Uterus (tissue), 4 donors: ENCODE measurements around the gene NTRK3. TPM values are rescaled to one million over a fixed set of nuclear protein-coding genes. Genes with fewer than 3 reads are reported as not detected.

Experiments used
- DNase-seq, 2 donors: peaks; one replicate each; pipeline ENCODE4 v3.0.0-alpha.2; 2019 to 2020
- H3K27ac ChIP-seq, 2 donors: fragments of 200-600 bp; sonication (generic); 1 replicate in 1 of 2; 2 replicates in 1 of 2; pipeline ENCODE4 v1.5.1; 2016 to 2018
- H3K27me3 ChIP-seq, 2 donors: fragments of 200-600 bp; sonication (generic); one replicate each; pipeline ENCODE4 v1.5.1; 2018 to 2019; ENCODE audit warnings: control low read depth in 1 of 2
- H3K36me3 ChIP-seq, 2 donors: fragments of 200-600 bp; sonication (generic); one replicate each; pipeline ENCODE4 v1.5.1; 2019; ENCODE audit warnings: control low read depth in 1 of 2
- H3K4me1 ChIP-seq, 2 donors: fragments of 200-600 bp; sonication (generic); one replicate each; pipeline ENCODE4 v1.5.1; 2018 to 2019; ENCODE audit warnings: control low read depth in 1 of 2
- H3K4me3 ChIP-seq, 2 donors: fragments of 200-600 bp; sonication (generic); 1 replicate in 1 of 2; 2 replicates in 1 of 2; pipeline ENCODE4 v1.5.1; 2018 to 2019; ENCODE audit warnings: mild to moderate bottlenecking in 1 of 2
- H3K9me3 ChIP-seq, 2 donors: fragments of 200-600 bp; sonication (generic); one replicate each; pipeline ENCODE4 v1.5.1; 2019; ENCODE audit warnings: control low read depth in 1 of 2
- POLR2A ChIP-seq, 2 donors: fragments of 450-650 bp; IDR thresholded peaks; one replicate each; pipeline ENCODE4 v1.6.1; 2016; ENCODE audit warnings: antibody characterized with exemption in 2 of 2, mild to moderate bottlenecking in 1 of 2, moderate library complexity in 1 of 2
- intact Hi-C: fragments of 100-400 bp; cut with DNase I; formaldehyde crosslinking; loops from one replicate; pipeline ENCODE4 v1.15.1; 2023; ENCODE audit warnings: low total_unique reads
- total RNA-seq, 4 donors: library from RNA; depleted of rRNA in 3 of 4; stranded (reverse); fragments of >200 nt in 3 of 4; gene quantifications; one replicate each; pipeline versions ENCODE4 v1.1.0 to v1.2.4, GENCODE V29; 2014 to 2023
- TF ChIP-seq, protein P1 (sequence below), 4 experiments: fragments of 200-600 bp in 2 of 4; fragments of 450-650 bp in 2 of 4; sonication (generic) in 2 of 4; IDR thresholded peaks; one replicate each; pipeline ENCODE4 v1.5.1; 2016 to 2019; ENCODE audit warnings: antibody characterized with exemption in 4 of 4, mild to moderate bottlenecking in 2 of 4, moderate library complexity in 1 of 4
- donor health status: DM: yes; HTN: yes; CAD: no.

The NTRK3 gene
- total RNA-seq, 4 donors from 2014 or later, result 6.9 to 47.0 (median 32.5) TPM

DNA sequence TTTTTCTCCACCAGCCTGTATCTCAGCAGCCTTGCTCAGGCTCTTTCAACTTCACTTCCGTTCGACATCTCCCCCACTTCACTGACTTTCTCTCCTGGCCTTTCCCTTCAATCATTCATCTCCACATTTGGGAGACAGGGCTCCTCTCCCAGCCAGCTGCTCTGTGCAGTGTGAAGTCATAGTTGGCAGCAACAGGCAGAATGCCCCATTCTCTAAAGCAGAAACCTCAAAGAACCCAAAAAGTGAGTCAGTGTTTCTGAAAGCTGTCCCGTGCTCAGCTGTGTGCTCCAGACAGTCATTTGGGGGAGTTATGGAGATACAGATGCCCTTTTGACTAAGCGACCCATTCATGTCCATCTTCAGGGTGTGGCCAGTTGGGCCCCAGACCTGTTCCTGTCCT, 54.3 kb downstream of the NTRK3 start:
- TF ChIP-seq, protein P1, sequence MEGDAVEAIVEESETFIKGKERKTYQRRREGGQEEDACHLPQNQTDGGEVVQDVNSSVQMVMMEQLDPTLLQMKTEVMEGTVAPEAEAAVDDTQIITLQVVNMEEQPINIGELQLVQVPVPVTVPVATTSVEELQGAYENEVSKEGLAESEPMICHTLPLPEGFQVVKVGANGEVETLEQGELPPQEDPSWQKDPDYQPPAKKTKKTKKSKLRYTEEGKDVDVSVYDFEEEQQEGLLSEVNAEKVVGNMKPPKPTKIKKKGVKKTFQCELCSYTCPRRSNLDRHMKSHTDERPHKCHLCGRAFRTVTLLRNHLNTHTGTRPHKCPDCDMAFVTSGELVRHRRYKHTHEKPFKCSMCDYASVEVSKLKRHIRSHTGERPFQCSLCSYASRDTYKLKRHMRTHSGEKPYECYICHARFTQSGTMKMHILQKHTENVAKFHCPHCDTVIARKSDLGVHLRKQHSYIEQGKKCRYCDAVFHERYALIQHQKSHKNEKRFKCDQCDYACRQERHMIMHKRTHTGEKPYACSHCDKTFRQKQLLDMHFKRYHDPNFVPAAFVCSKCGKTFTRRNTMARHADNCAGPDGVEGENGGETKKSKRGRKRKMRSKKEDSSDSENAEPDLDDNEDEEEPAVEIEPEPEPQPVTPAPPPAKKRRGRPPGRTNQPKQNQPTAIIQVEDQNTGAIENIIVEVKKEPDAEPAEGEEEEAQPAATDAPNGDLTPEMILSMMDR (IDR thresholded peaks at IDR 0.05), result no peak
- TF ChIP-seq POLR2A (IDR thresholded peaks at IDR 0.05), result no peak
- no peaks in the 10 kb centered on the region for H3K9me3 ChIP-seq
- intact Hi-C loops, result no loop called here
- DNase-seq, result no peak
- no peaks in the 10 kb centered on the region for H3K27me3 ChIP-seq
- H3K36me3 ChIP-seq, result no peaks in the 10 kb centered on the region
- no peak overlapping the region for H3K4me3 ChIP-seq
- H3K27ac ChIP-seq, result no peak overlapping the region
- H3K4me1 ChIP-seq, result no peaks in the 10 kb centered on the region

DNA sequence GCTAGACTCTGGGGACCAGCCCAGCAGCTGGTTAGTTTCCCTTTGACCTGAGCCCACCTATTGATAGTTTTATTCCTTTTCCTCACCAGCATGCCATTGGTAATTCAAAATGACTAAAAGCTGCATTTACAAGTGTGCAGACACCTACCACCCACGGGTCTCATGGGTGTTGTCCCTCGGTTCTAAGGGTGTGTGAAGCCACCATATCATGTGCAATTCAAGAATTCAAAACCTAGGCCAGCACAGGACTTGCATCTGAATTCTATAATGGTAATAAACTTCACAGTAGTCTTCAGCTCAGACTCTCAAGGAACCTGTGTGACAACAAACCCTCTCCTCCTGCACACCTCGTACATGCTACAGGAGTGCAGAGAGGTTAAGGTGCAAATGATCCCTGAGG, 55.3 kb downstream of the NTRK3 start:
- DNase-seq, result no peak
- Histone ChIP-seq H3K9me3 (no peaks in the 10 kb centered on the region), H3K27me3 (no peaks in the 10 kb centered on the region), H3K4me3 (no peak overlapping the region), H3K27ac (no peak overlapping the region), H3K36me3 (no peaks in the 10 kb centered on the region), H3K4me1 (no peaks in the 10 kb centered on the region)
- intact Hi-C loops, result no loop called here
- TF ChIP-seq, protein P1 (IDR thresholded peaks at IDR 0.05), result no peak
- no peak for TF ChIP-seq POLR2A (IDR thresholded peaks at IDR 0.05)

DNA sequence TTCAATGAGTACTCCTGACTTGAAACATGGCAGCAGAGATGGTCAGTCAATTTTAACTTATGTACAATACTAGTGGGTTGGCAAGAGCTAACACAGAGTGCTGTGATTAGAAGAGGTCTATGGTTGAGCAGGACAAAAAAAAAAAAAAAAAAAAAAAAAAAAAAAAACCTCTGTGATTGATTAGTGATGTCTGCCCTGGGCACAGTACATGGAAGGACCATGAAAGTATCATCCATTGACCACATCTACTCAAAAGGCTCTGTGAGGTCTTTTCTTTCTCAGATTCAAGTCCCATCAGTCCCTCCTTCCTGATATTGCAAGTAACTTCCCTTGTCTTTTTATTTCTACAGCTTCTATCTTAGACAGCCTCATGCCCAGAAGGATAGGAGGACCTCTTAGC, 59.6 kb downstream of the NTRK3 start:
- no peak for DNase-seq
- TF ChIP-seq POLR2A (IDR thresholded peaks at IDR 0.05), result no peak
- TF ChIP-seq, protein P1 (IDR thresholded peaks at IDR 0.05), result no peak
- no peak overlapping the region for H3K4me3 ChIP-seq
- no peaks in the 10 kb centered on the region for H3K4me1 ChIP-seq
- no peaks in the 10 kb centered on the region for H3K9me3 ChIP-seq
- intact Hi-C loops, result no loop called here
- no peaks in the 10 kb centered on the region for H3K27me3 ChIP-seq
- H3K27ac ChIP-seq, result no peak overlapping the region
- no peaks in the 10 kb centered on the region for H3K36me3 ChIP-seq

DNA sequence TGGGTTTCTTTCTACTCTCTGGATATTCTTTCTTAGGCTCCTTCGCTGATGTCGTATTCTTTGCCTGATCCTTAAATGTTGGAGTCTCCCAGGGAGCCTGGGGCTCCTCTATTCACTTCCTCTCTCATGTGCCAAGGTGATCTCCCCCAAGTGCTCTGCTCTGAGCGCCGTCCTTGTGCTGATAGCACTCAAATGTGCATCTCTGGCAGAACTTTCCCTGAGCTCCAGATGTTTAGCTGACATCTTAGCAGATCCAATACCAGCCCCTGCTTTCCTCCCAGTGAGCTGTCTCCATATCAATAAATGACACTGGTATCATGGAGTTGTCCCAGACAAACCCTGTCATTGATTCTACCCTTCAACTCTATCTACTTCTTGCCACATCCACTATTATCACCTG, 62.4 kb downstream of the NTRK3 start:
- no peak overlapping the region for H3K4me3 ChIP-seq
- no peak overlapping the region for H3K27ac ChIP-seq
- no peaks in the 10 kb centered on the region for H3K36me3 ChIP-seq
- intact Hi-C loops, result no loop called here
- DNase-seq, result no peak
- H3K27me3 ChIP-seq, result no peaks in the 10 kb centered on the region
- H3K4me1 ChIP-seq, result no peaks in the 10 kb centered on the region
- H3K9me3 ChIP-seq, result no peaks in the 10 kb centered on the region
- TF ChIP-seq, protein P1 (IDR thresholded peaks at IDR 0.05), result no peak
- no peak for TF ChIP-seq POLR2A (IDR thresholded peaks at IDR 0.05)

DNA sequence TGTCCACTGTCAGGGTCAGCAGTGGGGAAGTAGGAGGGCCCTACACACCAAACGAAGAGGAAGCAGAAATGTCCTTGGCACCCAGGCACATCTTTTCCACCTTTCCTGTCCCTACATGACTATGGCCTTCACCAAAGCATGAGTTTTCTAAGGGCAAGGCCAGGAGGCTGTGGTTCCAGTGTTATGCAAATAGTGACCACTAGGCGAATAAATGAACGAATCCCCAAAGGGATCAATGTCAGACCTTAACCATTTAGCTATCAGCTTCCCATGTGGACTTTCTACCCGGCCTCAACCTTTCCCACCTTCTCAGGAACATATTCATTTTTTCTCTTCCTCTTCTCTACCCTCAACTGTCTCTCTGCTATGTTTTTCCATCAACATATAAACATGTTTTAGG, 63.1 kb downstream of the NTRK3 start:
- no peaks in the 10 kb centered on the region for H3K27me3 ChIP-seq
- TF ChIP-seq, protein P1 (IDR thresholded peaks at IDR 0.05), result no peak
- no peak for TF ChIP-seq POLR2A (IDR thresholded peaks at IDR 0.05)
- H3K9me3 ChIP-seq, result no peaks in the 10 kb centered on the region
- no peak overlapping the region for H3K27ac ChIP-seq
- no peak for DNase-seq
- no peak overlapping the region for H3K4me3 ChIP-seq
- no peaks in the 10 kb centered on the region for H3K36me3 ChIP-seq
- intact Hi-C loops, result no loop called here
- H3K4me1 ChIP-seq, result no peaks in the 10 kb centered on the region
